Smooth muscle cell (in vitro differentiated cells): ENCODE data around the gene CHD5. TPM values are rescaled to one million over a fixed set of nuclear protein-coding genes. Genes with fewer than 3 reads are reported as not detected.

ENCODE experiments used
- DNase-seq: peaks from one replicate; lab custom pipeline; 2025; ENCODE audit not compliant: unreplicated experiment; lab: John Stamatoyannopoulos, UW
- H2AFZ ChIP-seq: fragments of 200-600 bp; sonication (generic); 2 replicates; pipeline ENCODE4 v1.6.0; 2016; ENCODE audit warnings: antibody characterized with exemption, low read depth, mild to moderate bottlenecking
- H3F3A ChIP-seq: fragments of 200-600 bp; sonication (generic); 2 replicates; pipeline ENCODE4 v1.6.0; 2017; ENCODE audit warnings: antibody characterized with exemption, low read depth
- H3K27ac ChIP-seq: fragments of 200-600 bp; sonication (generic); 2 replicates; pipeline ENCODE4 v1.5.1; 2016; ENCODE audit warnings: low read depth, mild to moderate bottlenecking
- H3K27me3 ChIP-seq: fragments of 200-600 bp; sonication (generic); 2 replicates; pipeline ENCODE4 v1.6.1; 2016; ENCODE audit warnings: low read depth, mild to moderate bottlenecking
- H3K36me3 ChIP-seq: fragments of 200-600 bp; sonication (generic); 2 replicates; pipeline ENCODE4 v1.5.1; 2016; ENCODE audit warnings: low read depth
- H3K4me1 ChIP-seq: fragments of 200-600 bp; sonication (generic); 2 replicates; pipeline ENCODE4 v1.5.1; 2016; ENCODE audit warnings: low read depth
- H3K4me2 ChIP-seq: fragments of 200-600 bp; sonication (generic); 2 replicates; pipeline ENCODE4 v1.6.0; 2016; ENCODE audit warnings: mild to moderate bottlenecking
- H3K4me3 ChIP-seq: fragments of 200-600 bp; sonication (generic); 2 replicates; pipeline ENCODE4 v1.5.1; 2016; ENCODE audit warnings: mild to moderate bottlenecking
- H3K79me2 ChIP-seq: fragments of 200-600 bp; sonication (generic); 2 replicates; pipeline ENCODE4 v1.6.0; 2016; ENCODE audit warnings: low read depth, mild to moderate bottlenecking
- H3K9ac ChIP-seq: fragments of 200-600 bp; sonication (generic); 2 replicates; pipeline ENCODE4 v1.6.0; 2016; ENCODE audit warnings: low read depth
- H3K9me3 ChIP-seq: fragments of 200-600 bp; sonication (generic); replicated peaks from 2 replicates; pipeline ENCODE4 v1.5.1; 2016; ENCODE audit warnings: low read depth
- H4K20me1 ChIP-seq: fragments of 200-600 bp; sonication (generic); 2 replicates; pipeline ENCODE4 v1.6.0; 2016; ENCODE audit warnings: low read depth
- CTCF ChIP-seq: fragments of 200-600 bp; sonication (generic); IDR thresholded peaks from 2 replicates; pipeline ENCODE4 v1.5.1; 2017; ENCODE audit warnings: borderline replicate concordance, mild to moderate bottlenecking, antibody characterized with exemption; ENCODE audit not compliant: insufficient read depth, poor library complexity, severe bottlenecking
- WGBS: methylation state at CpG from one replicate; pipeline ENCODE4 v1.1.7; 2016; ENCODE audit warnings: low lambda C conversion rate; 5-methylcytosine and 5-hydroxymethylcytosine counted together
- polyA plus RNA-seq: library from polyadenylated mRNA; unstranded; fragments of >200 nt; fragmentation: Nextera tagmentation; extraction: Ambion mirVana; gene quantifications from 2 replicates; pipeline ENCODE4 v1.2.1, GENCODE V29; 2016
- total RNA-seq: library from RNA; depleted of rRNA; stranded (reverse); fragments of >200 nt; gene quantifications from 2 replicates; pipeline ENCODE4 v1.2.3, GENCODE V29; 2014

The CHD5 gene
- total and polyA plus RNA-seq, 2 experiments from 2014 or later = 0.40 TPM; not detected in 1

- no peaks in the 10 kb centered on the region for H3K4me1 ChIP-seq
- no peaks in the 10 kb centered on the region for H3K36me3 ChIP-seq
- no peaks in the 10 kb centered on the region for H3K27me3 ChIP-seq
- H2AFZ ChIP-seq = no peak overlapping the region
- H3K4me3 ChIP-seq = no peak overlapping the region
- H3K79me2 ChIP-seq = no peaks in the 10 kb centered on the region
- no peak for TF ChIP-seq CTCF
- no peak overlapping the region for H3K9ac ChIP-seq
- WGBS = 88% methylated on average over 13 of the region's 13 CpGs
- H4K20me1 ChIP-seq = no peaks in the 10 kb centered on the region
- H3K4me2 ChIP-seq = no peak overlapping the region
- H3K27ac ChIP-seq = no peak overlapping the region
- no peaks in the 10 kb centered on the region for H3F3A ChIP-seq
- DNase-seq = no peak
- no peaks in the 10 kb centered on the region for H3K9me3 ChIP-seq
Measured at GRCh38 chr1:6111991-6112689, 68.0 kb downstream of the CHD5 start.

DNA sequence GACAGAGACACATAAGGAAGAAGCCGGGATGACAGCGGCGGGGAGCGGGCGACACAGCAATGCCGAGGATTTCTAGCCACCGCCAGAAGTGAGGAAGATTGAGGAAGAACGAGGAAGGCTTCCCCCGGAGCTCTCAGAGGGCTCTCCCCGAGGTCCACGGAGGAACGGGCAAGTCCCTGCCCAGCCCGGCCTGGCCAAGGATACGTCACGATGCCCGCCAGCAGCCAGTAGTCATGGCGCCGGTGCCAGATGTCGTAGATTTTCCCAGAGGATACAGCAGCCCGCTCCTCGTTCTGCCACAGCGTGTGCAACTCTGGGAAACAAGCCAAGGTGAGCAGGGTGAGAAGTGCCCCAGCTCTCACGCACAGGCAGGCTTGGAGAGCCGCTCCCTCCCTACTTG, 68.5 kb downstream of the CHD5 start:
- no peaks in the 10 kb centered on the region for H3F3A ChIP-seq
- no peak overlapping the region for H3K4me3 ChIP-seq
- no peak overlapping the region for H3K4me2 ChIP-seq
- H3K79me2 ChIP-seq = no peaks in the 10 kb centered on the region
- no peaks in the 10 kb centered on the region for H4K20me1 ChIP-seq
- H3K27ac ChIP-seq = no peak overlapping the region
- no peaks in the 10 kb centered on the region for H3K27me3 ChIP-seq
- no peaks in the 10 kb centered on the region for H3K4me1 ChIP-seq
- no peak for DNase-seq
- H3K9ac ChIP-seq = no peak overlapping the region
- 95% methylated on average over 24 of the region's 24 CpGs for WGBS
- TF ChIP-seq CTCF = no peak
- no peak overlapping the region for H2AFZ ChIP-seq
- no peaks in the 10 kb centered on the region for H3K9me3 ChIP-seq
- no peaks in the 10 kb centered on the region for H3K36me3 ChIP-seq

- H3K36me3 ChIP-seq = no peaks in the 10 kb centered on the region
- H3K4me1 ChIP-seq = no peaks in the 10 kb centered on the region
- no peak overlapping the region for H3K4me2 ChIP-seq
- no peak for TF ChIP-seq CTCF
- no peak overlapping the region for H2AFZ ChIP-seq
- no peaks in the 10 kb centered on the region for H3K79me2 ChIP-seq
- WGBS = 89% methylated on average over 15 of the region's 15 CpGs
- H3K9me3 ChIP-seq = no peaks in the 10 kb centered on the region
- no peak overlapping the region for H3K4me3 ChIP-seq
- no peaks in the 10 kb centered on the region for H3K27me3 ChIP-seq
- no peaks in the 10 kb centered on the region for H3F3A ChIP-seq
- no peak overlapping the region for H3K27ac ChIP-seq
- no peak for DNase-seq
- no peaks in the 10 kb centered on the region for H4K20me1 ChIP-seq
- no peak overlapping the region for H3K9ac ChIP-seq
Measured at GRCh38 chr1:6110326-6110725, 69.8 kb downstream of the CHD5 start.

DNA sequence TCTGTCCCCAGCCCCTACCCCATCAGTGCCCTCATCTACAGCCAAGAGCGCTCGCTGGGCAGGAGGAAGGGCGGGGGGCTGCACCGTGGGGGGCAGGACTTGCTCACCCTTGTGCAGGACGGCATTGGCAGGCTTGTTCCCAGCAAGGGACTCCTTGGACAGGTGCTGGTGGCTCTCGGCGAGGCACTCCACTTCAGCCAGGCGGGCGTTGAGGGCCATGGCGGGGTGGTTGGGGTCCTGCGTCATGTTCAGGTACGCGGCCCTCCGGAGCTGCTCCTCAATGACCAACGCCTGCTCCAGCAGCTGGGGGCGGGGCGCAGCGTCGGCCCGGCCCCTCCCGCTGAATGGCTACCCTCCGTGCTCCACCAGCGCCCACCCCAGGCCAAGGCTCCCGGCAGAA, 70.4 kb downstream of the CHD5 start:
- H3K4me2 ChIP-seq = no peak overlapping the region
- H3K36me3 ChIP-seq = no peaks in the 10 kb centered on the region
- H3K9ac ChIP-seq = no peak overlapping the region
- H3F3A ChIP-seq = no peaks in the 10 kb centered on the region
- WGBS = 88% methylated on average over 19 of the region's 24 CpGs
- no peaks in the 10 kb centered on the region for H3K27me3 ChIP-seq
- no peak overlapping the region for H3K4me3 ChIP-seq
- no peak overlapping the region for H3K27ac ChIP-seq
- DNase-seq = no peak
- no peaks in the 10 kb centered on the region for H4K20me1 ChIP-seq
- no peaks in the 10 kb centered on the region for H3K9me3 ChIP-seq
- H2AFZ ChIP-seq = no peak overlapping the region
- no peaks in the 10 kb centered on the region for H3K79me2 ChIP-seq
- no peaks in the 10 kb centered on the region for H3K4me1 ChIP-seq
- no peak for TF ChIP-seq CTCF
